Neural progenitor cell (in vitro differentiated cells): ENCODE data around the gene CRTC3.

Experiments
- CTCF ChIP-seq: fragments of 200-600 bp; sonication (generic); IDR thresholded peaks from 2 replicates; pipeline ENCODE4 v1.5.1; 2017; ENCODE audit warnings: antibody characterized with exemption, mild to moderate bottlenecking
- EZH2 ChIP-seq: fragments of 200-600 bp; sonication (generic); IDR thresholded peaks from 2 replicates; pipeline ENCODE4 v1.6.1; 2017; ENCODE audit warnings: antibody characterized with exemption, mild to moderate bottlenecking, moderate library complexity
- EZH2phosphoT487 ChIP-seq: fragments of 200-600 bp; sonication (generic); IDR thresholded peaks from 2 replicates; pipeline ENCODE4 v1.6.1; 2017; ENCODE audit warnings: antibody characterized with exemption

- TF ChIP-seq CTCF (no peak), EZH2 (no peak), EZH2phosphoT487 (no peak)
Observed at GRCh38 chr15:90637693-90638092, 108.0 kb downstream of the CRTC3 start.
